HCT116 (cell line): Measurements from ENCODE around the gene PEBP1. TPM values are rescaled to one million over a fixed set of nuclear protein-coding genes. Genes with fewer than 3 reads are reported as not detected.

Source experiments
- ATAC-seq: fragments of 200-7000 bp; cut with Tn5 transposase; 2 replicates; pipeline ENCODE4 v1.9.1; 2020; ENCODE audit warnings: mild to moderate bottlenecking, moderate library complexity
- BruUV-seq: library from RNA; stranded (reverse); fragments of 400-500 nt; replicated peaks from 2 replicates; lab custom pipeline; 2021; lab: Mats Ljungman, UMichigan
- CTCF ChIA-PET: fragments of 300-600 bp; sonication (Branson Sonifier 250); formaldehyde crosslinking; loops from one replicate; lab custom pipeline; 2021; ENCODE audit warnings: antibody characterized with exemption; lab: Charles Lee
- POLR2A ChIA-PET: fragments of 300-600, 350-600 bp; sonication (Branson Sonifier 250); formaldehyde crosslinking; loops from one replicate; lab custom pipeline; 2021; ENCODE audit warnings: antibody characterized with exemption; lab: Charles Lee
- RAD21 ChIA-PET, 2 experiments: fragments of 300-600 bp; sonication (Branson Sonifier 250); formaldehyde crosslinking; loops; one replicate each; lab custom pipeline; 2023; ENCODE audit warnings: low total read pairs in 2 of 2; ENCODE audit not compliant: uncharacterized antibody in 2 of 2, unreplicated experiment in 2 of 2, low non-redundant PET in 1 of 2; lab: Charles Lee
- DNase-seq: peaks from one replicate; pipeline ENCODE4 v3.0.0-alpha.2; 2010; ENCODE audit warnings: low read depth, low spot score
- H2AFZ ChIP-seq: fragments of 200-600 bp; shearing (Covaris generic), sonication (generic); 2 replicates; pipeline ENCODE4 v1.6.1; 2017; ENCODE audit warnings: low read depth, mixed run types, mixed read lengths, antibody characterized with exemption, low read length; ENCODE audit not compliant: poor library complexity, severe bottlenecking
- H3K27ac ChIP-seq: 2 replicates; pipeline ENCODE4 v1.5.1; 2012; ENCODE audit warnings: low read depth, low read length
- H3K27me3 ChIP-seq: fragments of 200-600 bp; sonication (generic); 2 replicates; pipeline ENCODE4 v1.6.1; 2016; ENCODE audit warnings: mixed run types, low read length, mixed read lengths; ENCODE audit not compliant: insufficient read depth
- H3K36me3 ChIP-seq, 2 experiments: fragments of 200-500 bp in 1 of 2; fragments of 200-600 bp in 1 of 2; sonication (Bioruptor generic) in 1 of 2; sonication (generic) in 1 of 2; 2 replicates each; pipeline versions ENCODE4 v1.5.1 to v1.6.1; 2014 to 2016; ENCODE audit warnings: low read length in 2 of 2, inconsistent platforms in 1 of 2, mixed read lengths in 1 of 2, mixed run types in 1 of 2; ENCODE audit not compliant: insufficient read depth in 2 of 2, control insufficient read depth in 1 of 2
- H3K4me1 ChIP-seq, 2 experiments: fragments of 200-600 bp in 1 of 2; sonication (generic) in 1 of 2; 2 replicates each; pipeline versions ENCODE4 v1.5.1 to v1.6.1; 2012 to 2017; ENCODE audit warnings: low read length in 2 of 2, inconsistent platforms in 1 of 2, mild to moderate bottlenecking in 1 of 2, mixed read lengths in 1 of 2, mixed run types in 1 of 2, moderate library complexity in 1 of 2; ENCODE audit not compliant: insufficient read depth in 2 of 2, control insufficient read depth in 1 of 2
- H3K4me2 ChIP-seq: fragments of 200-600 bp; sonication (generic); 2 replicates; pipeline ENCODE4 v1.6.1; 2017; ENCODE audit warnings: mixed run types, low read length, mixed read lengths
- H3K4me3 ChIP-seq, 2 experiments: fragments of 200-600 bp in 1 of 2; sonication (generic) in 1 of 2; replicated peaks in 1 of 2; 2 replicates each; pipeline ENCODE4 v1.5.1; 2011 to 2016; ENCODE audit warnings: low read length in 2 of 2, control low read depth in 1 of 2, low read depth in 1 of 2, mild to moderate bottlenecking in 1 of 2, mixed read lengths in 1 of 2, mixed run types in 1 of 2
- H3K79me2 ChIP-seq: fragments of 200-600 bp; sonication (generic); 2 replicates; pipeline ENCODE4 v1.6.1; 2017; ENCODE audit warnings: mild to moderate bottlenecking, mixed run types, low read length, moderate library complexity, mixed read lengths; ENCODE audit not compliant: insufficient read depth
- H3K9ac ChIP-seq: fragments of 200-600 bp; sonication (generic); 2 replicates; pipeline ENCODE4 v1.6.1; 2016; ENCODE audit warnings: low read length, mixed read lengths
- H3K9me2 ChIP-seq: fragments of 200-600 bp; sonication (generic), shearing (Covaris generic); 2 replicates; pipeline ENCODE4 v1.6.1; 2017; ENCODE audit warnings: mixed run types, mild to moderate bottlenecking, moderate library complexity; ENCODE audit not compliant: insufficient read depth
- H3K9me3 ChIP-seq, 2 experiments: fragments of 200-500 bp in 1 of 2; fragments of 200-600 bp in 1 of 2; sonication (Bioruptor generic) in 1 of 2; sonication (generic) in 1 of 2; 2 replicates each; pipeline ENCODE4 v1.6.1; 2014 to 2017; ENCODE audit warnings: low read length in 2 of 2, mixed read lengths in 2 of 2, inconsistent platforms in 1 of 2, low read depth in 1 of 2, mild to moderate bottlenecking in 1 of 2, mixed run types in 1 of 2, moderate library complexity in 1 of 2; ENCODE audit not compliant: control insufficient read depth in 1 of 2, insufficient read depth in 1 of 2
- H4K20me1 ChIP-seq: fragments of 200-600 bp; sonication (generic), shearing (Covaris generic); 2 replicates; pipeline ENCODE4 v1.6.1; 2017; ENCODE audit warnings: mixed run types, mild to moderate bottlenecking, moderate library complexity; ENCODE audit not compliant: insufficient read depth
- CEBPB ChIP-seq: IDR thresholded peaks from 2 replicates; pipeline ENCODE4 v1.6.1; 2012; ENCODE audit warnings: low read depth
- CTCF ChIP-seq, 3 experiments: fragments of 200-600 bp in 1 of 3; sonication (generic) in 1 of 3; IDR thresholded peaks in 2 of 3; conservative IDR thresholded peaks in 1 of 3; 2 replicates each; pipeline ENCODE4 v1.5.1; 2012 to 2017; ENCODE audit warnings: low read depth in 2 of 3, low read length in 2 of 3, antibody characterized with exemption in 1 of 3, borderline replicate concordance in 1 of 3, control low read depth in 1 of 3, mild to moderate bottlenecking in 1 of 3, mixed read lengths in 1 of 3, mixed run types in 1 of 3, moderate library complexity in 1 of 3; ENCODE audit not compliant: insufficient read depth in 1 of 3
- ELF1 ChIP-seq: IDR thresholded peaks from 2 replicates; pipeline ENCODE4 v1.6.1; 2012; ENCODE audit warnings: low read depth, borderline replicate concordance
- EZH2 ChIP-seq: fragments of 200-600 bp; sonication (generic); IDR thresholded peaks from 2 replicates; pipeline ENCODE4 v1.6.1; 2017; ENCODE audit warnings: antibody characterized with exemption, mixed run types
- EZH2phosphoT487 ChIP-seq: fragments of 200-600 bp; IDR thresholded peaks from 2 replicates; pipeline ENCODE4 v1.6.1; 2018; ENCODE audit warnings: antibody characterized with exemption, borderline replicate concordance
- FOSL1 ChIP-seq: IDR thresholded peaks from 2 replicates; pipeline ENCODE4 v1.6.1; 2012; ENCODE audit warnings: low read depth
- JUND ChIP-seq: IDR thresholded peaks from 2 replicates; pipeline ENCODE4 v1.6.1; 2012
- POLR2A ChIP-seq: IDR thresholded peaks from 2 replicates; pipeline ENCODE4 v1.7.0; 2011; ENCODE audit warnings: borderline replicate concordance; ENCODE audit not compliant: insufficient read depth, insufficient read length; ENCODE audit errors: extremely low read depth
- POLR2AphosphoS5 ChIP-seq: IDR thresholded peaks from 2 replicates; pipeline ENCODE4 v1.6.1; 2011; ENCODE audit warnings: mild to moderate bottlenecking, low read depth, low read length, moderate library complexity
- RAD21 ChIP-seq: IDR thresholded peaks from 2 replicates; pipeline ENCODE4 v1.6.1; 2012; ENCODE audit warnings: low read depth, mild to moderate bottlenecking
- SIN3A ChIP-seq: IDR thresholded peaks from 2 replicates; pipeline ENCODE4 v1.6.1; 2012; ENCODE audit warnings: low read depth
- ZNF274 ChIP-seq: fragments of 200-500 bp; sonication (Bioruptor generic); IDR thresholded peaks from 2 replicates; pipeline ENCODE4 v1.6.1; 2014; ENCODE audit warnings: mild to moderate bottlenecking, low read depth, low read length, inconsistent platforms
- intact Hi-C: fragments of 100-400 bp; cut with micrococcal nuclease; formaldehyde crosslinking; loops from 2 replicates; pipeline ENCODE4 v1.10.0; 2022
- total RNA-seq: library from RNA; stranded (reverse); gene quantifications from one replicate; pipeline ENCODE4 v1.2.1, GENCODE V29; 2021; ENCODE audit not compliant: unreplicated experiment

The PEBP1 gene
- total RNA-seq, 1 experiment from 2014 or later = 220 TPM

GRCh38 chr12:118120579-118121363, 15.2 kb upstream of the PEBP1 start:
- peaks cover 4 to 10% of the 10 kb centered on the region in 2 experiments; a peak in 3 of 4 replicates for H3K4me1 ChIP-seq
- ChIA-PET RAD21 (interaction anchor here (0.6 to 1.3 kb wide), 3 partner anchors 60 to 255 kb away, joined by 3 to 7 read pairs (median 4); partner anchors contain the start of genes SUDS3 (in 1 of the 2) and WSB2 (in 1 of the 2)), POLR2A (interaction anchor here (0.7 to 2.1 kb wide), 4 partner anchors 9 to 255 kb away, joined by 3 to 9 read pairs (median 3); partner anchors contain the start of genes PEBP1, SUDS3 and VSIG10), CTCF (interaction anchor here (0.6 to 4.0 kb wide), 11 partner anchors 9 to 255 kb away, joined by 3 to 62 read pairs (median 5); partner anchors contain the start of genes PEBP1 and SUDS3)
- H3K79me2 ChIP-seq = no peaks in the 10 kb centered on the region
- no peaks in the 10 kb centered on the region for H3K27me3 ChIP-seq
- peak overlapping the region; percentile 50 for H3K4me2 ChIP-seq
- TF ChIP-seq RAD21 (peak; percentile 66), POLR2AphosphoS5 (no peak), ELF1 (no peak), CTCF (IDR thresholded peaks at IDR 0.05 in 2 of 3, conservative IDR thresholded peaks at IDR 0.05 in 1 of 3; ENCODE audit: borderline replicate concordance in 1 of 3, insufficient read depth in 1 of 3, low read depth in 2 of 3, low read length in 2 of 3) (peak; percentile 39 to 52 (median 46); a peak in 4 of 6 replicates), CEBPB (no peak), EZH2 (no peak), FOSL1 (no peak), SIN3A (no peak), POLR2A (no peak), EZH2phosphoT487 (no peak), ZNF274 (no peak), JUND (no peak)
- intact Hi-C loops = loop anchor here (1.0 kb wide), 1 partner anchor 256 kb away; the partner anchor contains the start of gene SUDS3
- H3K4me3 ChIP-seq = no peak overlapping the region
- ATAC-seq (peak; percentile 89), DNase-seq (no peak)
- BruUV-seq = no TSS peak
- peak overlapping the region; percentile 36; the same call in 1 of the 2 replicates for H3K27ac ChIP-seq
- no peaks in the 10 kb centered on the region for H4K20me1 ChIP-seq
- no peaks in the 10 kb centered on the region for H3K36me3 ChIP-seq
- no peaks in the 10 kb centered on the region for H3K9me2 ChIP-seq
- H3K9me3 ChIP-seq = no peaks in the 10 kb centered on the region
- no peak overlapping the region for H2AFZ ChIP-seq
- peak overlapping the region; percentile 44 for H3K9ac ChIP-seq
